ENCODE data around the gene DCAF7. TPM values are rescaled to one million over a fixed set of nuclear protein-coding genes. Genes with fewer than 3 reads are reported as not detected.

DCAF7 gene
- polyA plus RNA-seq, 1 of the 3 experiments (the other 2 are of a cell fraction), result 63.5 TPM

DNA sequence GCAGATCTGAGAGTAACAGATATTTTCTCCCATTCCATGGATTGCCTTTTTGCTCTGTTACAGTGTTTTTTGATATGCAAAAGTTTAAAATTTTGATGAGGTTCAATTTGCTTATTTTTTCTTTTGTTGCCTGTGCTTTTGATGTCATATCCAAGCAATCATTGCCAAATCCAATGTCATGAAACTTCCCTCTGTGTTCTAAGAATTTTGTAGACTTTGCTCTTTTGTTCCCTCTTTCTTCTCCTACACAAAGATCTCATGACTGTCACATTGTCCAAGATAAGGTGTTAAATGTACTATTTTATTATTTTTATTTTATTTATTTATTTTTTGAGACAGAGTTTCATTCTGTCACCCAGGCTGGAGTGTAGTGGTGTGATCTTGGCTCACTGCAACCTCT, 46.0 kb upstream of the DCAF7 start (continued):
- TF ChIP-seq, protein P1, sequence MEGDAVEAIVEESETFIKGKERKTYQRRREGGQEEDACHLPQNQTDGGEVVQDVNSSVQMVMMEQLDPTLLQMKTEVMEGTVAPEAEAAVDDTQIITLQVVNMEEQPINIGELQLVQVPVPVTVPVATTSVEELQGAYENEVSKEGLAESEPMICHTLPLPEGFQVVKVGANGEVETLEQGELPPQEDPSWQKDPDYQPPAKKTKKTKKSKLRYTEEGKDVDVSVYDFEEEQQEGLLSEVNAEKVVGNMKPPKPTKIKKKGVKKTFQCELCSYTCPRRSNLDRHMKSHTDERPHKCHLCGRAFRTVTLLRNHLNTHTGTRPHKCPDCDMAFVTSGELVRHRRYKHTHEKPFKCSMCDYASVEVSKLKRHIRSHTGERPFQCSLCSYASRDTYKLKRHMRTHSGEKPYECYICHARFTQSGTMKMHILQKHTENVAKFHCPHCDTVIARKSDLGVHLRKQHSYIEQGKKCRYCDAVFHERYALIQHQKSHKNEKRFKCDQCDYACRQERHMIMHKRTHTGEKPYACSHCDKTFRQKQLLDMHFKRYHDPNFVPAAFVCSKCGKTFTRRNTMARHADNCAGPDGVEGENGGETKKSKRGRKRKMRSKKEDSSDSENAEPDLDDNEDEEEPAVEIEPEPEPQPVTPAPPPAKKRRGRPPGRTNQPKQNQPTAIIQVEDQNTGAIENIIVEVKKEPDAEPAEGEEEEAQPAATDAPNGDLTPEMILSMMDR (IDR thresholded peaks at IDR 0.05), result no peak

DNA sequence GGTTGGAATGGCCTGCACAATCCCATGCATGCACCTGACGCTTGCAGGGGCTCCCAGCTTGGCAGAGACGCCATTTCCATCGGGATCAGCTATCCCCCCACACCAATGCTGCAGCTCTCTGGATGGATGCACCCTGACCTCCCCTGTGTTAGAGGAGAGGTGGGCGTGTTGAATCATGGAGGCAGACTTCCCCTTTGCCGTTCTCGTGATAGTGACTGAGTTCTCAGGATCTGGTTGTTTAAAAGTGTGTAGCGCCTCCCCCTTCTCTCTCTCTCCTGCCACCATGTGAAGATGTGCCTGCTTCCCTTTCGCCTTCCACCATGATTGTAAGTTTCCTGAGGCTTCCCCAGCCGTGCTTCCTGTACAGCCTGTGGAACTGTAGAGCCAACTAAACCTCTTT, 44.9 kb upstream of the DCAF7 start:
- ChIA-PET CTCF (interaction anchor here (0.7 to 1.4 kb wide), 3 partner anchors 12 to 80 kb away, joined by 3 to 6 read pairs (median 3); no protein-coding TSS in a partner anchor), POLR2A (no interaction called here)
- H3K4me3 ChIP-seq (ENCODE audit: low read depth in 2 of 2, low read length in 1 of 2), result no peak overlapping the region
- H3K27ac ChIP-seq (ENCODE audit: low read depth in 2 of 2, low read length in 1 of 2), result no peak overlapping the region
- H3K4me1 ChIP-seq (ENCODE audit: control insufficient read depth in 1 of 2, insufficient read depth in 2 of 2, low read depth in 1 of 2, low read length in 1 of 2), result no peaks in the 10 kb centered on the region
- H4K20me1 ChIP-seq (ENCODE audit: insufficient read depth), result no peaks in the 10 kb centered on the region
- no peak for DNase-seq
- H3K27me3 ChIP-seq (ENCODE audit: insufficient read depth), result peaks cover 34% of the 10 kb centered on the region
- H3K36me3 ChIP-seq (replicated peaks in 1 of 2; ENCODE audit: control insufficient read depth in 1 of 2, insufficient read depth in 2 of 2, low read length in 1 of 2), result no peaks in the 10 kb centered on the region
- peaks cover 7% of the 10 kb centered on the region for H3F3A ChIP-seq (replicated peaks; ENCODE audit: insufficient read depth)
- H3K9me2 ChIP-seq, result no peaks in the 10 kb centered on the region
- TF ChIP-seq MXI1 (IDR thresholded peaks at IDR 0.05; ENCODE audit: low read depth, low read length) (no peak), NFIC (IDR thresholded peaks at IDR 0.05; ENCODE audit: borderline replicate concordance) (no peak), SMC3 (IDR thresholded peaks at IDR 0.05; ENCODE audit: low read depth, low read length) (no peak), EP300 (IDR thresholded peaks at IDR 0.05; ENCODE audit: borderline replicate concordance in 1 of 2, low read depth in 1 of 2, low read length in 1 of 2) (no peak), GABPA (IDR thresholded peaks at IDR 0.05; ENCODE audit: low read depth) (no peak), TEAD4 (IDR thresholded peaks at IDR 0.05; ENCODE audit: borderline replicate concordance, insufficient read depth) (no peak), FOXJ3 (CRISPR knock-in tag; IDR thresholded peaks at IDR 0.05) (no peak), FOSL2 (IDR thresholded peaks at IDR 0.05; ENCODE audit: borderline replicate concordance, low read depth) (no peak), YY1 (IDR thresholded peaks at IDR 0.05; ENCODE audit: low read depth) (no peak)
- TF ChIP-seq, protein P1 (IDR thresholded peaks at IDR 0.05), result no peak
- TF ChIP-seq, protein P2, sequence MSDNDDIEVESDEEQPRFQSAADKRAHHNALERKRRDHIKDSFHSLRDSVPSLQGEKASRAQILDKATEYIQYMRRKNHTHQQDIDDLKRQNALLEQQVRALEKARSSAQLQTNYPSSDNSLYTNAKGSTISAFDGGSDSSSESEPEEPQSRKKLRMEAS (IDR thresholded peaks at IDR 0.05; ENCODE audit: low read depth), result no peak
- H3K9ac ChIP-seq, result no peak overlapping the region
- no peaks in the 10 kb centered on the region for H3K79me2 ChIP-seq (ENCODE audit: insufficient read depth)
- no peak overlapping the region for H2AFZ ChIP-seq (ENCODE audit: low read depth)
- WGBS (ENCODE audit: low lambda C conversion rate), result 64% methylated on average over 9 of the region's 9 CpGs
- H3K4me2 ChIP-seq, result no peak overlapping the region
- H3K9me3 ChIP-seq, result no peaks in the 10 kb centered on the region

DNA sequence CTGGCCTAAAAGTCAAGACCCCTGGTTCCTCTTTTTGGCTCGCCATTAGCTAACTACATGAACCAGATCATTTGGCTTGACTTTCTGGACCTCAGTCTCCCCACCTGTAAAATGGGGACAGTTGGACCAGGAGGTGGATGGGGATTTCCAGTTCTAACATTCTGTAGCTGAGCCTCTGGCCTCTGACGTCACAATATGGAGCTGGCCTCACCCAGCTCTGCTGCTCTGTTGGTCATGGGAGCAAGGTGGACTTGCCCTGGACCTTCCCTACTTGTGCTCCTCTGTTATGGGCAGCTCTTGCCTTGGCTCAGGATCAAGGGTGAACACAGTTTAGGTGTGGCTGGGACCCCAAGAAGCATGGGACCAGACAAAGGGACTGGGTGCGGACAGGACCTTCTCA, 43.6 kb upstream of the DCAF7 start:
- Histone ChIP-seq H3K4me2 (no peak overlapping the region), H4K20me1 (ENCODE audit: insufficient read depth) (no peaks in the 10 kb centered on the region), H3K36me3 (replicated peaks in 1 of 2; ENCODE audit: control insufficient read depth in 1 of 2, insufficient read depth in 2 of 2, low read length in 1 of 2) (no peaks in the 10 kb centered on the region), H3K9me3 (no peaks in the 10 kb centered on the region), H3K27me3 (ENCODE audit: insufficient read depth) (peaks cover 44% of the 10 kb centered on the region), H2AFZ (ENCODE audit: low read depth) (no peak overlapping the region), H3K4me1 (ENCODE audit: control insufficient read depth in 1 of 2, insufficient read depth in 2 of 2, low read depth in 1 of 2, low read length in 1 of 2) (no peaks in the 10 kb centered on the region), H3K4me3 (ENCODE audit: low read depth in 2 of 2, low read length in 1 of 2) (no peak overlapping the region), H3K79me2 (ENCODE audit: insufficient read depth) (no peaks in the 10 kb centered on the region), H3K9me2 (no peaks in the 10 kb centered on the region), H3K27ac (ENCODE audit: low read depth in 2 of 2, low read length in 1 of 2) (no peak overlapping the region), H3K9ac (no peak overlapping the region), H3F3A (replicated peaks; ENCODE audit: insufficient read depth) (peaks cover 7% of the 10 kb centered on the region)
- CTCF ChIA-PET, result interaction anchor here (0.9 to 1.1 kb wide), 2 partner anchors 9 to 12 kb away, joined by 4 read pairs; no protein-coding TSS in a partner anchor
- POLR2A ChIA-PET, result no interaction called here
- TF ChIP-seq GABPA (IDR thresholded peaks at IDR 0.05; ENCODE audit: low read depth) (no peak), RFX5 (IDR thresholded peaks at IDR 0.05; ENCODE audit: low read length) (no peak), NRF1 (IDR thresholded peaks at IDR 0.05; ENCODE audit: low read depth, low read length) (no peak), TCF12 (IDR thresholded peaks at IDR 0.05) (no peak), SMC3 (IDR thresholded peaks at IDR 0.05; ENCODE audit: low read depth, low read length) (no peak), CHD2 (IDR thresholded peaks at IDR 0.05; ENCODE audit: low read length, partially characterized antibody) (no peak), FOSL2 (IDR thresholded peaks at IDR 0.05; ENCODE audit: borderline replicate concordance, low read depth) (no peak)
- TF ChIP-seq, protein P3, sequence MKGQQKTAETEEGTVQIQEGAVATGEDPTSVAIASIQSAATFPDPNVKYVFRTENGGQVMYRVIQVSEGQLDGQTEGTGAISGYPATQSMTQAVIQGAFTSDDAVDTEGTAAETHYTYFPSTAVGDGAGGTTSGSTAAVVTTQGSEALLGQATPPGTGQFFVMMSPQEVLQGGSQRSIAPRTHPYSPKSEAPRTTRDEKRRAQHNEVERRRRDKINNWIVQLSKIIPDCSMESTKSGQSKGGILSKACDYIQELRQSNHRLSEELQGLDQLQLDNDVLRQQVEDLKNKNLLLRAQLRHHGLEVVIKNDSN (IDR thresholded peaks at IDR 0.05; ENCODE audit: borderline replicate concordance, low read depth), result no peak
- TF ChIP-seq, protein P4, sequence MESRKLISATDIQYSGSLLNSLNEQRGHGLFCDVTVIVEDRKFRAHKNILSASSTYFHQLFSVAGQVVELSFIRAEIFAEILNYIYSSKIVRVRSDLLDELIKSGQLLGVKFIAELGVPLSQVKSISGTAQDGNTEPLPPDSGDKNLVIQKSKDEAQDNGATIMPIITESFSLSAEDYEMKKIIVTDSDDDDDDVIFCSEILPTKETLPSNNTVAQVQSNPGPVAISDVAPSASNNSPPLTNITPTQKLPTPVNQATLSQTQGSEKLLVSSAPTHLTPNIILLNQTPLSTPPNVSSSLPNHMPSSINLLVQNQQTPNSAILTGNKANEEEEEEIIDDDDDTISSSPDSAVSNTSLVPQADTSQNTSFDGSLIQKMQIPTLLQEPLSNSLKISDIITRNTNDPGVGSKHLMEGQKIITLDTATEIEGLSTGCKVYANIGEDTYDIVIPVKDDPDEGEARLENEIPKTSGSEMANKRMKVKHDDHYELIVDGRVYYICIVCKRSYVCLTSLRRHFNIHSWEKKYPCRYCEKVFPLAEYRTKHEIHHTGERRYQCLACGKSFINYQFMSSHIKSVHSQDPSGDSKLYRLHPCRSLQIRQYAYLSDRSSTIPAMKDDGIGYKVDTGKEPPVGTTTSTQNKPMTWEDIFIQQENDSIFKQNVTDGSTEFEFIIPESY (IDR thresholded peaks at IDR 0.05; ENCODE audit: borderline replicate concordance, low read depth), result no peak
- whole genome bisulfite sequencing (ENCODE audit: low lambda C conversion rate), result 57% methylated on average over 3 of the region's 3 CpGs
- DNase-seq, result no peak

Measured in SK-N-SH (cell line).